Adrenal gland (tissue), 5 donors: ENCODE results near the gene HNRNPLL.

Experiments used
- POLR2A ChIP-seq, 2 donors: fragments of 450-650 bp; IDR thresholded peaks; one replicate each; pipeline ENCODE4 v1.6.1; 2017; ENCODE audit warnings: antibody characterized with exemption in 2 of 2, mild to moderate bottlenecking in 2 of 2, moderate library complexity in 1 of 2
- TF ChIP-seq, protein P1 (sequence below), 6 experiments: fragments of 450-650 bp in 4 of 6; fragments of 200-600 bp in 2 of 6; sonication (generic) in 1 of 6; IDR thresholded peaks; 1 replicate in 5 of 6; 2 replicates in 1 of 6; pipeline versions ENCODE4 v1.5.1 to v1.8.0; 2016 to 2021; ENCODE audit warnings: antibody characterized with exemption in 6 of 6, mild to moderate bottlenecking in 2 of 6, moderate library complexity in 1 of 6
- donor health status: DM: no; HTN: no; CAD: no.

DNA sequence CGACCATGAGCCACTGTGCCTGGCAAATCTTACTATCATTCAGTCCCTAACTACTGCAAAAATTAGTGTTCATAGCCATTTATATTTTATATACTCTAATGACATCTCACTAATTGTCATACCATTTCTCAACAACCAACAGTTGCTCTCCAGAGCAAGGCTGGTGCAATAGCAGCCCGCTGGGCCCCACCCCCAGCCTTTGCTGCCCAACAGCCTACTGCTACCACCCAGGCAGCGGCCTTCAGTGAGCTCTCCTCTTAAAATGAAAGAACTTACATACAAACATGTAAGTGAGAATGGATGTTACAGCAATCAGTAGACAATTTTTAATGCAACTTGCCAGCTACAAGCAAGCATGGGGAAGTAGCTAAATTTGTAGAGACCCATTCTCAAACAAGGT, 90.5 kb downstream of the HNRNPLL start:
- TF ChIP-seq, protein P1, sequence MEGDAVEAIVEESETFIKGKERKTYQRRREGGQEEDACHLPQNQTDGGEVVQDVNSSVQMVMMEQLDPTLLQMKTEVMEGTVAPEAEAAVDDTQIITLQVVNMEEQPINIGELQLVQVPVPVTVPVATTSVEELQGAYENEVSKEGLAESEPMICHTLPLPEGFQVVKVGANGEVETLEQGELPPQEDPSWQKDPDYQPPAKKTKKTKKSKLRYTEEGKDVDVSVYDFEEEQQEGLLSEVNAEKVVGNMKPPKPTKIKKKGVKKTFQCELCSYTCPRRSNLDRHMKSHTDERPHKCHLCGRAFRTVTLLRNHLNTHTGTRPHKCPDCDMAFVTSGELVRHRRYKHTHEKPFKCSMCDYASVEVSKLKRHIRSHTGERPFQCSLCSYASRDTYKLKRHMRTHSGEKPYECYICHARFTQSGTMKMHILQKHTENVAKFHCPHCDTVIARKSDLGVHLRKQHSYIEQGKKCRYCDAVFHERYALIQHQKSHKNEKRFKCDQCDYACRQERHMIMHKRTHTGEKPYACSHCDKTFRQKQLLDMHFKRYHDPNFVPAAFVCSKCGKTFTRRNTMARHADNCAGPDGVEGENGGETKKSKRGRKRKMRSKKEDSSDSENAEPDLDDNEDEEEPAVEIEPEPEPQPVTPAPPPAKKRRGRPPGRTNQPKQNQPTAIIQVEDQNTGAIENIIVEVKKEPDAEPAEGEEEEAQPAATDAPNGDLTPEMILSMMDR (IDR thresholded peaks at IDR 0.05), result no peak
- no peak for TF ChIP-seq POLR2A (IDR thresholded peaks at IDR 0.05)
